ENCODE data around the gene ARHGAP25. TPM values are rescaled to one million over a fixed set of nuclear protein-coding genes. Genes with fewer than 3 reads are reported as not detected.

ARHGAP25 gene
- total RNA-seq, 1 experiment from 2014 or later = 0.27 TPM

- intact Hi-C loops (cut with micrococcal nuclease) = no loop called here
- ChIA-PET RAD21 (ENCODE audit: low non-redundant PET in 1 of 2, low total read pairs in 2 of 2, uncharacterized antibody in 2 of 2, unreplicated experiment in 2 of 2) (no interaction called here), POLR2A (interaction anchor here (0.6 kb wide), 1 partner anchor 75 kb away, joined by 3 read pairs; no protein-coding TSS in a partner anchor), CTCF (interaction anchor here (2.0 kb wide), 1 partner anchor 16 kb away, joined by 4 read pairs; no protein-coding TSS in a partner anchor)
- no peak for ATAC-seq
- Histone ChIP-seq H3K27me3 (ENCODE audit: insufficient read depth, low read length) (no peaks in the 10 kb centered on the region), H3K9me2 (ENCODE audit: insufficient read depth) (no peaks in the 10 kb centered on the region), H4K20me1 (ENCODE audit: insufficient read depth) (no peaks in the 10 kb centered on the region), H3K27ac (ENCODE audit: low read depth, low read length) (no peak overlapping the region), H3K9me3 (ENCODE audit: control insufficient read depth in 1 of 2, insufficient read depth in 1 of 2, low read depth in 1 of 2, low read length in 2 of 2) (no peaks in the 10 kb centered on the region), H3K36me3 (ENCODE audit: control insufficient read depth in 1 of 2, insufficient read depth in 2 of 2, low read length in 2 of 2) (no peaks in the 10 kb centered on the region), H3K4me3 (replicated peaks in 1 of 2; ENCODE audit: low read depth in 1 of 2, low read length in 2 of 2) (no peak overlapping the region), H3K79me2 (ENCODE audit: insufficient read depth, low read length) (no peaks in the 10 kb centered on the region), H3K4me2 (ENCODE audit: low read length) (no peak overlapping the region), H2AFZ (ENCODE audit: low read depth, low read length, poor library complexity, severe bottlenecking) (no peak overlapping the region), H3K9ac (ENCODE audit: low read length) (no peak overlapping the region), H3K4me1 (ENCODE audit: control insufficient read depth in 1 of 2, insufficient read depth in 2 of 2, low read length in 2 of 2) (no peaks in the 10 kb centered on the region)
- no peak for DNase-seq (ENCODE audit: low read depth, low spot score)
- no peak for TF ChIP-seq CBX3 (IDR thresholded peaks at IDR 0.05; ENCODE audit: low read depth)
- TF ChIP-seq YY1 (IDR thresholded peaks at IDR 0.05; ENCODE audit: extremely low read depth, insufficient replicate concordance, low read depth, low read length) = no peak
- no peak for TF ChIP-seq SP1 (IDR thresholded peaks at IDR 0.05; ENCODE audit: low read depth)
- no peak for TF ChIP-seq FOSL1 (IDR thresholded peaks at IDR 0.05; ENCODE audit: low read depth)
- TF ChIP-seq, protein P1, sequence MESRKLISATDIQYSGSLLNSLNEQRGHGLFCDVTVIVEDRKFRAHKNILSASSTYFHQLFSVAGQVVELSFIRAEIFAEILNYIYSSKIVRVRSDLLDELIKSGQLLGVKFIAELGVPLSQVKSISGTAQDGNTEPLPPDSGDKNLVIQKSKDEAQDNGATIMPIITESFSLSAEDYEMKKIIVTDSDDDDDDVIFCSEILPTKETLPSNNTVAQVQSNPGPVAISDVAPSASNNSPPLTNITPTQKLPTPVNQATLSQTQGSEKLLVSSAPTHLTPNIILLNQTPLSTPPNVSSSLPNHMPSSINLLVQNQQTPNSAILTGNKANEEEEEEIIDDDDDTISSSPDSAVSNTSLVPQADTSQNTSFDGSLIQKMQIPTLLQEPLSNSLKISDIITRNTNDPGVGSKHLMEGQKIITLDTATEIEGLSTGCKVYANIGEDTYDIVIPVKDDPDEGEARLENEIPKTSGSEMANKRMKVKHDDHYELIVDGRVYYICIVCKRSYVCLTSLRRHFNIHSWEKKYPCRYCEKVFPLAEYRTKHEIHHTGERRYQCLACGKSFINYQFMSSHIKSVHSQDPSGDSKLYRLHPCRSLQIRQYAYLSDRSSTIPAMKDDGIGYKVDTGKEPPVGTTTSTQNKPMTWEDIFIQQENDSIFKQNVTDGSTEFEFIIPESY (IDR thresholded peaks at IDR 0.05; ENCODE audit: extremely low read depth, insufficient replicate concordance, low read length) = no peak
- TF ChIP-seq EZH2 (IDR thresholded peaks at IDR 0.05) = no peak
- TF ChIP-seq POLR2AphosphoS5 (IDR thresholded peaks at IDR 0.05; ENCODE audit: low read depth, low read length) = no peak
- no TSS peak for BruUV-seq (replicated peaks)
Observed at GRCh38 chr2:68819556-68819955, 84.9 kb downstream of the ARHGAP25 start.

DNA sequence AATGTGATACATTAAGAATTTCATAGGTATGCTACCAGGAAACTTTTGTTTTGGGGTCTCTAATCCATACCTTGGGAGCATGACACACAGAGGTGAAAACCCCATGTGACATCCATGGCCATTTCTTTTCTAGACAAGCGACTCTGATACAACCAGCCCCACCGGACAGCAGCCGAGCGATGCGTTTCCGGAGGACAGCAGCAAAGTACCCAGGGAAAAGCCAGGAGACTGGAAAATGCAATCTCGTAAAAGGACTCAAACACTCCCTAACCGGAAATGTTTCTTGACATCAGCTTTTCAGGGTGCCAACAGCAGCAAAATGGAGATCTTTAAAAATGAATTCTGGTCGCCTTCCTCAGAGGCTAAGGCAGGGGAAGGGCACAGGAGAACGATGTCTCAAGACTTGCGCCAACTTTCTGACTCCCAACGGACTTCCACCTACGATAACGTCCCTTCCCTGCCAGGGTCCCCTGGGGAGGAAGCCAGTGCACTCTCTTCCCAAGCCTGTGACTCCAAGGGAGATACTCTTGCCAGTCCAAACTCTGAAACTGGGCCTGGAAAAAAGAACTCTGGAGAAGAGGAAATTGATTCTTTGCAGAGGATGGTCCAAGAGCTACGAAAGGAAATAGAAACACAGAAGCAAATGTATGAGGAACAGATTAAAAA lies 87.7 kb downstream of the ARHGAP25 start:
- intact Hi-C loops (cut with micrococcal nuclease) = no loop called here
- Histone ChIP-seq H3K9ac (ENCODE audit: low read length) (no peak overlapping the region), H3K27me3 (ENCODE audit: insufficient read depth, low read length) (no peaks in the 10 kb centered on the region), H3K9me2 (ENCODE audit: insufficient read depth) (no peaks in the 10 kb centered on the region), H3K27ac (ENCODE audit: low read depth, low read length) (no peak overlapping the region), H4K20me1 (ENCODE audit: insufficient read depth) (no peaks in the 10 kb centered on the region), H3K9me3 (ENCODE audit: control insufficient read depth in 1 of 2, insufficient read depth in 1 of 2, low read depth in 1 of 2, low read length in 2 of 2) (no peaks in the 10 kb centered on the region), H3K4me2 (ENCODE audit: low read length) (no peak overlapping the region), H2AFZ (ENCODE audit: low read depth, low read length, poor library complexity, severe bottlenecking) (no peak overlapping the region), H3K4me3 (replicated peaks in 1 of 2; ENCODE audit: low read depth in 1 of 2, low read length in 2 of 2) (no peak overlapping the region), H3K79me2 (ENCODE audit: insufficient read depth, low read length) (no peaks in the 10 kb centered on the region), H3K4me1 (ENCODE audit: control insufficient read depth in 1 of 2, insufficient read depth in 2 of 2, low read length in 2 of 2) (no peaks in the 10 kb centered on the region), H3K36me3 (ENCODE audit: control insufficient read depth in 1 of 2, insufficient read depth in 2 of 2, low read length in 2 of 2) (no peaks in the 10 kb centered on the region)
- ATAC-seq (no peak), DNase-seq (ENCODE audit: low read depth, low spot score) (no peak)
- BruUV-seq (replicated peaks) = no TSS peak
- CTCF ChIA-PET = no interaction called here
- RAD21 ChIA-PET (ENCODE audit: low non-redundant PET in 1 of 2, low total read pairs in 2 of 2, uncharacterized antibody in 2 of 2, unreplicated experiment in 2 of 2) = no interaction called here
- POLR2A ChIA-PET = no interaction called here
- no peak for TF ChIP-seq SRF (IDR thresholded peaks at IDR 0.05; ENCODE audit: low read depth)
- TF ChIP-seq CBX3 (IDR thresholded peaks at IDR 0.05; ENCODE audit: low read depth) = no peak
- TF ChIP-seq CTCF (IDR thresholded peaks at IDR 0.05 in 2 of 3, conservative IDR thresholded peaks at IDR 0.05 in 1 of 3; ENCODE audit: borderline replicate concordance in 1 of 3, insufficient read depth in 1 of 3, low read depth in 2 of 3, low read length in 2 of 3) = no peak
- TF ChIP-seq RAD21 (IDR thresholded peaks at IDR 0.05; ENCODE audit: low read depth) = no peak
- TF ChIP-seq SIN3A (IDR thresholded peaks at IDR 0.05; ENCODE audit: low read depth) = no peak
- TF ChIP-seq, protein P2, sequence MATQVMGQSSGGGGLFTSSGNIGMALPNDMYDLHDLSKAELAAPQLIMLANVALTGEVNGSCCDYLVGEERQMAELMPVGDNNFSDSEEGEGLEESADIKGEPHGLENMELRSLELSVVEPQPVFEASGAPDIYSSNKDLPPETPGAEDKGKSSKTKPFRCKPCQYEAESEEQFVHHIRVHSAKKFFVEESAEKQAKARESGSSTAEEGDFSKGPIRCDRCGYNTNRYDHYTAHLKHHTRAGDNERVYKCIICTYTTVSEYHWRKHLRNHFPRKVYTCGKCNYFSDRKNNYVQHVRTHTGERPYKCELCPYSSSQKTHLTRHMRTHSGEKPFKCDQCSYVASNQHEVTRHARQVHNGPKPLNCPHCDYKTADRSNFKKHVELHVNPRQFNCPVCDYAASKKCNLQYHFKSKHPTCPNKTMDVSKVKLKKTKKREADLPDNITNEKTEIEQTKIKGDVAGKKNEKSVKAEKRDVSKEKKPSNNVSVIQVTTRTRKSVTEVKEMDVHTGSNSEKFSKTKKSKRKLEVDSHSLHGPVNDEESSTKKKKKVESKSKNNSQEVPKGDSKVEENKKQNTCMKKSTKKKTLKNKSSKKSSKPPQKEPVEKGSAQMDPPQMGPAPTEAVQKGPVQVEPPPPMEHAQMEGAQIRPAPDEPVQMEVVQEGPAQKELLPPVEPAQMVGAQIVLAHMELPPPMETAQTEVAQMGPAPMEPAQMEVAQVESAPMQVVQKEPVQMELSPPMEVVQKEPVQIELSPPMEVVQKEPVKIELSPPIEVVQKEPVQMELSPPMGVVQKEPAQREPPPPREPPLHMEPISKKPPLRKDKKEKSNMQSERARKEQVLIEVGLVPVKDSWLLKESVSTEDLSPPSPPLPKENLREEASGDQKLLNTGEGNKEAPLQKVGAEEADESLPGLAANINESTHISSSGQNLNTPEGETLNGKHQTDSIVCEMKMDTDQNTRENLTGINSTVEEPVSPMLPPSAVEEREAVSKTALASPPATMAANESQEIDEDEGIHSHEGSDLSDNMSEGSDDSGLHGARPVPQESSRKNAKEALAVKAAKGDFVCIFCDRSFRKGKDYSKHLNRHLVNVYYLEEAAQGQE (IDR thresholded peaks at IDR 0.05; ENCODE audit: low read depth) = no peak
